PFSK-1 (cell line): ENCODE results near the gene ZNF385D.

Experiments
- FOXP2 ChIP-seq: optimal IDR thresholded peaks from 2 replicates; pipeline ENCODE3; 2011; ENCODE audit warnings: borderline replicate concordance, control low read depth, inconsistent platforms; ENCODE audit not compliant: insufficient read depth; ENCODE audit errors: extremely low read length, extremely low read depth
- POLR2AphosphoS5 ChIP-seq: IDR thresholded peaks from 2 replicates; pipeline ENCODE4 v1.6.1; 2012; ENCODE audit warnings: low read depth, mild to moderate bottlenecking, control low read depth, low read length, moderate library complexity
- SIN3A ChIP-seq: IDR thresholded peaks from 2 replicates; pipeline ENCODE4 v1.6.1; 2012; ENCODE audit warnings: mild to moderate bottlenecking, low read length, moderate library complexity, borderline replicate concordance; ENCODE audit not compliant: insufficient read depth
- TAF1 ChIP-seq: IDR thresholded peaks from 2 replicates; pipeline ENCODE4 v1.6.1; 2012; ENCODE audit warnings: low read length, control low read depth, borderline replicate concordance; ENCODE audit not compliant: insufficient read depth
- TF ChIP-seq, protein P1 (sequence below), 2 experiments: IDR thresholded peaks; 2 replicates each; pipeline versions ENCODE4 v1.6.1 to v1.8.0; 2011 to 2012; ENCODE audit warnings: low read depth in 2 of 2, low read length in 2 of 2, control low read depth in 1 of 2, inconsistent platforms in 1 of 2, mild to moderate bottlenecking in 1 of 2, moderate library complexity in 1 of 2; ENCODE audit not compliant: insufficient read depth in 1 of 2

ZNF385D gene

DNA sequence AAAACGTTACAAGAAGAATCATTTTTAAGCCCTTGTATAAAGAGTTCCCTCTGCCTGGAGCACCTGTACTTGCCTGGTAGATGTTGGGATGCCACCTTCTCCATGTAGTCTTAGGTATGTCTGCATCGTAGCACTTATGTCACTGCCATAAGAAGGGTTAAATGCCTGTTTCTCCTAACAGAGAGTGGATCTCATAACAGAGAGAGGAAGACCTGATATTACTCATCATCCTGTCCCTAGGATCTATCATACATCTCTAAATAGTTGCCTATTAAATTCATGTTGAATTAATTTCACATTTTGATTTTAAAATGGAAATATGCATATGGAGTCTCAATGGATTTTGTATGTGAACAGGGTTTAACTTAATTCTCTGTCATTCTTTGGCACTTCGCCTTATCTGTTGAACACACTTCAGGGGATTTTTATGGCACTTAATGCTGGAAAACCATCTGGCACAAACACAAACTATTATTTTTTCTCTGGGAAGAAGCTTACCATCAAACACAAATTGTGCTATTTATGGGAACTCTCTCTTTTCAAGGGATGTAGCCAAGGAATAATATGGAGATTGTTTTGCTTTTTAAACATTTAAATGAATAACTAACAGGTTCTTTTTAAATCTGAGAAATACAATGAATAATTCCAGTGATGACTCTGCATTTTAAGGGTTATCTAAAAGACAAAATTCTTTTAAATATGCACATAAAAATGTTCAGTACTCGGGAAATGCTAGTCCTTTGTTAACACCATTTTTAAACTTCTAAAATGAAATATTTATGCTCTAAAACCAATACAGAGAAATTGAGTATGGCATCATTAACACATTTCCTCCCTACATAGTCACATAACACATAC is 230.7 kb downstream of the ZNF385D start:
- TF ChIP-seq, protein P1, sequence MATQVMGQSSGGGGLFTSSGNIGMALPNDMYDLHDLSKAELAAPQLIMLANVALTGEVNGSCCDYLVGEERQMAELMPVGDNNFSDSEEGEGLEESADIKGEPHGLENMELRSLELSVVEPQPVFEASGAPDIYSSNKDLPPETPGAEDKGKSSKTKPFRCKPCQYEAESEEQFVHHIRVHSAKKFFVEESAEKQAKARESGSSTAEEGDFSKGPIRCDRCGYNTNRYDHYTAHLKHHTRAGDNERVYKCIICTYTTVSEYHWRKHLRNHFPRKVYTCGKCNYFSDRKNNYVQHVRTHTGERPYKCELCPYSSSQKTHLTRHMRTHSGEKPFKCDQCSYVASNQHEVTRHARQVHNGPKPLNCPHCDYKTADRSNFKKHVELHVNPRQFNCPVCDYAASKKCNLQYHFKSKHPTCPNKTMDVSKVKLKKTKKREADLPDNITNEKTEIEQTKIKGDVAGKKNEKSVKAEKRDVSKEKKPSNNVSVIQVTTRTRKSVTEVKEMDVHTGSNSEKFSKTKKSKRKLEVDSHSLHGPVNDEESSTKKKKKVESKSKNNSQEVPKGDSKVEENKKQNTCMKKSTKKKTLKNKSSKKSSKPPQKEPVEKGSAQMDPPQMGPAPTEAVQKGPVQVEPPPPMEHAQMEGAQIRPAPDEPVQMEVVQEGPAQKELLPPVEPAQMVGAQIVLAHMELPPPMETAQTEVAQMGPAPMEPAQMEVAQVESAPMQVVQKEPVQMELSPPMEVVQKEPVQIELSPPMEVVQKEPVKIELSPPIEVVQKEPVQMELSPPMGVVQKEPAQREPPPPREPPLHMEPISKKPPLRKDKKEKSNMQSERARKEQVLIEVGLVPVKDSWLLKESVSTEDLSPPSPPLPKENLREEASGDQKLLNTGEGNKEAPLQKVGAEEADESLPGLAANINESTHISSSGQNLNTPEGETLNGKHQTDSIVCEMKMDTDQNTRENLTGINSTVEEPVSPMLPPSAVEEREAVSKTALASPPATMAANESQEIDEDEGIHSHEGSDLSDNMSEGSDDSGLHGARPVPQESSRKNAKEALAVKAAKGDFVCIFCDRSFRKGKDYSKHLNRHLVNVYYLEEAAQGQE (IDR thresholded peaks at IDR 0.05; ENCODE audit: insufficient read depth in 1 of 2, low read depth in 2 of 2, low read length in 2 of 2), result no peak
- TF ChIP-seq TAF1, result no peak
- TF ChIP-seq FOXP2, result no peak
- no peak for TF ChIP-seq POLR2AphosphoS5
- TF ChIP-seq SIN3A, result no peak

DNA sequence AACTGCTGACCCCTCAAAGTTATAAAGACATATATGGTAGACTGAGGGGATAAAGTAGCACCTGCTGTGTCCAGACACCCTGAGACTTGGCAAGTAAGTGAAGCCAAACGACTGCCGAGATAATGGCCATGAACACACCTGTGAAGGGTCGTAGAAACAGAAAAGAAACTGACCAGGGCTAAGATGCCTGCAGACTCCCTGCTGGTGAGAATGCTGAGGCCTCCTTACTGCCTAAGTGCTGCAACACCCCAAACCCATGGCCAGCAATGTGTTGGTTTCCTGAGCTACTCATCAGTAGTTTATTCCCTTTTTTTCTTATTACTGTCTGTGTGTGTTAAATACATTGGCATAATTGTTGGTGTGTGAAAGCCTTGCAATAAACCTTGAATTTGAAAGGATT is 233.8 kb downstream of the ZNF385D start:
- TF ChIP-seq POLR2AphosphoS5 (no peak), TAF1 (no peak), SIN3A (no peak), FOXP2 (no peak)
- TF ChIP-seq, protein P1 (IDR thresholded peaks at IDR 0.05; ENCODE audit: insufficient read depth in 1 of 2, low read depth in 2 of 2, low read length in 2 of 2), result no peak

DNA sequence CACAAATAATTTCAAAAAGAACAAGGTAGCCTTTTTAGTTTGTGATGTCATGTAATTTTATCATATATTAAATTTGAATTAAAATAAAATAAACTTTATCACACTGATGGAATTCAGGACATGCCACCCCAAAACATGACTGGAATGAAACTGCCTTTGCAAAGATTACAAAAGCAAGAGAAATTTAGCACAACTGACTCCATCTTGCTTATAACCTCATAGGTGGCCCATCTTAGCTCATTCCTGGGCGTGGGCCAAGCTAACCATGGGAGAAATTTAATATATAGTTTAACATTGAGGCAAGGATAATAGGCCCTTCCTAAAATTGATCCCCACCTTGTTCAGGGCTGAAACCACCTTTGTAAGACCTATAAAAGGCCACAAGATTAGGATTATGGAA is 235.6 kb downstream of the ZNF385D start:
- TF ChIP-seq, protein P1 (IDR thresholded peaks at IDR 0.05; ENCODE audit: insufficient read depth in 1 of 2, low read depth in 2 of 2, low read length in 2 of 2), result no peak
- TF ChIP-seq POLR2AphosphoS5 (no peak), FOXP2 (no peak), TAF1 (no peak), SIN3A (no peak)

DNA sequence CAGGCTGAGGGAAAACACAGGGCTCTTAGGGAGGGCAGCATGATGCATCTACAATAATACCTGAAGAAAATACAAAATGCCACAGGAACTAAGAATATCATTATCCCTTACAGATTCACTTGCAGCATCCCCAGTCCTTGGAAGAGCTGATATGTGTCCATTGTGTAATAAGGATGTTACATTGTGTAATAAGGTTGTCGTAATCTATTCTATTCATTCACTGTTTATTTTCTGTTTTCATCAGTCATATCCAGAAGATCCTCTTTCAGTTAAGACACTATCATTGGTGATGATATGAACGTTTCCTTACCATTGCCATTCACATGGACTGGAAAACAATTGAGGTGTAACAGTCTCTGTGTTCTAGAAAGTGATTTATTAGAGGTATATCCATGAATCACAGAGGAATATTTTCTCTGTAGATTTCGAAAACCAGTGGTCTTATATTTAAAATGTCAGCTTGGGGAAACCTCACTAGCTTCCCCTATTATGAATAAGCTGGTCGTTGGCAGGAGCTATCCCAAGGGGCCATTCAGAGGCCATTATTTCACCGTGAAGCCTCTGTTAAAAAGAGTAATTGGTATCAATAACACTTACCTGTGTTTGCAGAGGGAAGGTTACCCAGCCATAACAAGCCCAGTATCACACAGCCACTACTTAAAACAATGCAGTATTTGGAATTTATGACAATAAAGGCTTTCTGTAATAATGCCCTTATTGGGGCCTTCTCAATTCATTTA is 241.1 kb downstream of the ZNF385D start:
- TF ChIP-seq, protein P1 (IDR thresholded peaks at IDR 0.05; ENCODE audit: insufficient read depth in 1 of 2, low read depth in 2 of 2, low read length in 2 of 2), result no peak
- TF ChIP-seq POLR2AphosphoS5 (no peak), SIN3A (no peak), FOXP2 (no peak), TAF1 (no peak)
